ENCODE data around the gene SBK1.

SBK1 gene

GRCh38 chr16:28283173-28283572 lies 9.2 kb upstream of the SBK1 start:
- no peak overlapping the region for H3K9ac ChIP-seq (ENCODE audit: low read depth, low read length, poor library complexity, severe bottlenecking)
- H4K20me1 ChIP-seq (ENCODE audit: insufficient read depth, low read length, poor library complexity, severe bottlenecking), result no peaks in the 10 kb centered on the region
- no peaks in the 10 kb centered on the region for H3K9me3 ChIP-seq (ENCODE audit: insufficient read depth, low read depth, low read length)
- no peak overlapping the region for H3K4me3 ChIP-seq (ENCODE audit: low read length, poor library complexity, severe bottlenecking)
- H3K4me2 ChIP-seq (ENCODE audit: low read depth, low read length, poor library complexity, severe bottlenecking), result no peak overlapping the region
- TF ChIP-seq, protein P1, sequence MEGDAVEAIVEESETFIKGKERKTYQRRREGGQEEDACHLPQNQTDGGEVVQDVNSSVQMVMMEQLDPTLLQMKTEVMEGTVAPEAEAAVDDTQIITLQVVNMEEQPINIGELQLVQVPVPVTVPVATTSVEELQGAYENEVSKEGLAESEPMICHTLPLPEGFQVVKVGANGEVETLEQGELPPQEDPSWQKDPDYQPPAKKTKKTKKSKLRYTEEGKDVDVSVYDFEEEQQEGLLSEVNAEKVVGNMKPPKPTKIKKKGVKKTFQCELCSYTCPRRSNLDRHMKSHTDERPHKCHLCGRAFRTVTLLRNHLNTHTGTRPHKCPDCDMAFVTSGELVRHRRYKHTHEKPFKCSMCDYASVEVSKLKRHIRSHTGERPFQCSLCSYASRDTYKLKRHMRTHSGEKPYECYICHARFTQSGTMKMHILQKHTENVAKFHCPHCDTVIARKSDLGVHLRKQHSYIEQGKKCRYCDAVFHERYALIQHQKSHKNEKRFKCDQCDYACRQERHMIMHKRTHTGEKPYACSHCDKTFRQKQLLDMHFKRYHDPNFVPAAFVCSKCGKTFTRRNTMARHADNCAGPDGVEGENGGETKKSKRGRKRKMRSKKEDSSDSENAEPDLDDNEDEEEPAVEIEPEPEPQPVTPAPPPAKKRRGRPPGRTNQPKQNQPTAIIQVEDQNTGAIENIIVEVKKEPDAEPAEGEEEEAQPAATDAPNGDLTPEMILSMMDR (conservative IDR thresholded peaks at IDR 0.05; ENCODE audit: low read length), result no peak
- no peak for TF ChIP-seq EZH2phosphoT487 (IDR thresholded peaks at IDR 0.05; ENCODE audit: borderline replicate concordance)
- no peaks in the 10 kb centered on the region for H3K9me2 ChIP-seq (replicated peaks; ENCODE audit: low read depth, low read length)
- no peaks in the 10 kb centered on the region for H3F3A ChIP-seq (ENCODE audit: low read depth)
- H3K4me1 ChIP-seq (ENCODE audit: insufficient read depth, low read length, poor library complexity, severe bottlenecking), result no peaks in the 10 kb centered on the region
- H2AFZ ChIP-seq (ENCODE audit: low read length), result no peak overlapping the region
- H3K36me3 ChIP-seq (ENCODE audit: insufficient read depth, low read length), result no peaks in the 10 kb centered on the region
- H3K79me2 ChIP-seq (ENCODE audit: insufficient read depth, low read length), result no peaks in the 10 kb centered on the region
- no peaks in the 10 kb centered on the region for H3K27me3 ChIP-seq (ENCODE audit: insufficient read depth, low read length, poor library complexity, severe bottlenecking)

- H4K20me1 ChIP-seq (ENCODE audit: insufficient read depth, low read length, poor library complexity, severe bottlenecking), result no peaks in the 10 kb centered on the region
Observed at GRCh38 chr16:28283798-28284577, 8.3 kb upstream of the SBK1 start.

GRCh38 chr16:28285649-28286048 lies 6.7 kb upstream of the SBK1 start:
- peaks cover 3% of the 10 kb centered on the region for H3K4me1 ChIP-seq (ENCODE audit: insufficient read depth, low read length, poor library complexity, severe bottlenecking)
- no peaks in the 10 kb centered on the region for H4K20me1 ChIP-seq (ENCODE audit: insufficient read depth, low read length, poor library complexity, severe bottlenecking)
- H3K9ac ChIP-seq (ENCODE audit: low read depth, low read length, poor library complexity, severe bottlenecking), result no peak overlapping the region
- H3K9me2 ChIP-seq (replicated peaks; ENCODE audit: low read depth, low read length), result no peaks in the 10 kb centered on the region
- H3K79me2 ChIP-seq (ENCODE audit: insufficient read depth, low read length), result no peaks in the 10 kb centered on the region
- H3K27me3 ChIP-seq (ENCODE audit: insufficient read depth, low read length, poor library complexity, severe bottlenecking), result no peaks in the 10 kb centered on the region
- H3K4me3 ChIP-seq (ENCODE audit: low read length, poor library complexity, severe bottlenecking), result no peak overlapping the region
- H3K4me2 ChIP-seq (ENCODE audit: low read depth, low read length, poor library complexity, severe bottlenecking), result no peak overlapping the region
- no peaks in the 10 kb centered on the region for H3K36me3 ChIP-seq (ENCODE audit: insufficient read depth, low read length)
- no peak for TF ChIP-seq EZH2phosphoT487 (IDR thresholded peaks at IDR 0.05; ENCODE audit: borderline replicate concordance)
- H3F3A ChIP-seq (ENCODE audit: low read depth), result no peaks in the 10 kb centered on the region
- H3K9me3 ChIP-seq (ENCODE audit: insufficient read depth, low read depth, low read length), result no peaks in the 10 kb centered on the region
- no peak overlapping the region for H2AFZ ChIP-seq (ENCODE audit: low read length)

More at GRCh38 chr16:28283798-28284577, 8.3 kb upstream of the SBK1 start:
- Histone ChIP-seq H3F3A (ENCODE audit: low read depth) (no peaks in the 10 kb centered on the region), H3K36me3 (ENCODE audit: insufficient read depth, low read length) (no peaks in the 10 kb centered on the region), H3K4me1 (ENCODE audit: insufficient read depth, low read length, poor library complexity, severe bottlenecking) (no peaks in the 10 kb centered on the region), H3K9me3 (ENCODE audit: insufficient read depth, low read depth, low read length) (no peaks in the 10 kb centered on the region), H3K79me2 (ENCODE audit: insufficient read depth, low read length) (no peaks in the 10 kb centered on the region), H3K27me3 (ENCODE audit: insufficient read depth, low read length, poor library complexity, severe bottlenecking) (no peaks in the 10 kb centered on the region), H3K4me3 (ENCODE audit: low read length, poor library complexity, severe bottlenecking) (no peak overlapping the region), H2AFZ (ENCODE audit: low read length) (no peak overlapping the region), H3K9me2 (replicated peaks; ENCODE audit: low read depth, low read length) (no peaks in the 10 kb centered on the region), H3K4me2 (ENCODE audit: low read depth, low read length, poor library complexity, severe bottlenecking) (no peak overlapping the region), H3K9ac (ENCODE audit: low read depth, low read length, poor library complexity, severe bottlenecking) (no peak overlapping the region)
- TF ChIP-seq EZH2phosphoT487 (IDR thresholded peaks at IDR 0.05; ENCODE audit: borderline replicate concordance), result no peak
- TF ChIP-seq, protein P1 (conservative IDR thresholded peaks at IDR 0.05; ENCODE audit: low read length), result no peak

- TF ChIP-seq, protein P1 (conservative IDR thresholded peaks at IDR 0.05; ENCODE audit: low read length), result no peak
- no peak for TF ChIP-seq EZH2phosphoT487 (IDR thresholded peaks at IDR 0.05; ENCODE audit: borderline replicate concordance)
- Histone ChIP-seq H3K9me2 (replicated peaks; ENCODE audit: low read depth, low read length) (no peaks in the 10 kb centered on the region), H3K79me2 (ENCODE audit: insufficient read depth, low read length) (peaks cover 4% of the 10 kb centered on the region; the same call in 1 of the 2 replicates), H3K9me3 (ENCODE audit: insufficient read depth, low read depth, low read length) (no peaks in the 10 kb centered on the region), H3K36me3 (ENCODE audit: insufficient read depth, low read length) (no peaks in the 10 kb centered on the region), H3K27me3 (ENCODE audit: insufficient read depth, low read length, poor library complexity, severe bottlenecking) (peaks cover 4% of the 10 kb centered on the region), H3K4me1 (ENCODE audit: insufficient read depth, low read length, poor library complexity, severe bottlenecking) (peaks cover 11% of the 10 kb centered on the region), H3F3A (ENCODE audit: low read depth) (no peaks in the 10 kb centered on the region), H4K20me1 (ENCODE audit: insufficient read depth, low read length, poor library complexity, severe bottlenecking) (no peaks in the 10 kb centered on the region), H3K9ac (ENCODE audit: low read depth, low read length, poor library complexity, severe bottlenecking) (no peak overlapping the region), H3K4me3 (ENCODE audit: low read length, poor library complexity, severe bottlenecking) (no peak overlapping the region), H3K4me2 (ENCODE audit: low read depth, low read length, poor library complexity, severe bottlenecking) (no peak overlapping the region), H2AFZ (ENCODE audit: low read length) (no peak overlapping the region)
Observed at GRCh38 chr16:28288114-28288513, 4.2 kb upstream of the SBK1 start.
